GM10266 (cell line): ENCODE data around the gene ZNF280A.
"Not testable (repeated sequence)": the region's sequence is repeated elsewhere in the genome, so short reads cannot be mapped to it uniquely, and the experiment has no call there.

Experiments used
- DNase-seq: peaks from one replicate; pipeline ENCODE4 v3.0.0; 2012; ENCODE audit errors: extremely low spot score
- TF ChIP-seq, protein P1 (sequence below): IDR thresholded peaks from 2 replicates; pipeline ENCODE4 v1.5.1; 2012; ENCODE audit warnings: mild to moderate bottlenecking, low read depth; ENCODE audit not compliant: control insufficient read depth, insufficient read depth; ENCODE audit errors: missing control alignments

The ZNF280A gene

DNA sequence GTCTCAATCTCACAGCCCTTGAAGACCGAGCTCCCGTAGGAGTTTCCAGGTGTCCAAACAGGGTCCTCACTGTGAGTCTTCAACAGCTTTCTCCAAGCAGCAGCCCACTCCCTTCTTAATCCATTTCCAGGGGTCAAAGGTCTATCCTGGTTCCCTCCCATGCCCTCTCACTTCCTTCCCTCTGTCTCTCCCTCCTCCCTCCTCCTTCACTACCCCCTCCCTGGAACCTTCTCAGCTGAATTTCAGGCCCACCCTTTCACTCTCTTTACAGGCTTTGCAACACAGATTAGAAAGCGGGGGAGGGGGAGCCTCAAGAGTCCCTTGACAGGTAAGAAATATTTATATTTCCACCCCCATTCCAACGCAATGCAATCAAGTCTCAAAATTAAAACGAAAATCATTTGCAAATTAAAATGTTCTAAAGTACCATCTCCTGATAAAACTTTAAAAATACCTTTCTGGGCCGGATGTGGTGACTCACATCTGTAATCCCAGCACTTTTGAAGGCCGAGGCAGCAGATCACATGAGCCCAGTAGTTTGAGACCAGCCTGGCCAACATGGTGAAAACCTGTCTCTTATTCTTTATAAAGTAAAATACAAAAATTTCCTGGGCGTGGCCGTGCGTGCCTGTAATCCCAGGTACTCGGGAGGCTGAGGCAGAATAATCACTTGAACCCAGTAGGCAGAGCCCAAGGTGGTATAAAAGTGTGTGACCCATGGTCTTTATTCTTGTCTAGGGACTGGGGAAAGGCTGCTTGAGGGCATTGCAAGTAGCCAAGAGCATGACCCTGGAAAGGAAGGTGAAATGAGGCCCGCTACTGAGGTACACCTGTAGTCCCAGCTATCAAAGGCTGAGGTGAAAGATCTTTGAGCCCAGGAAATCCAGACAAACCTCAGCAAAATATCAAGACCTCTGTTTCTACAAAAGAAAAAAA is 865 bp upstream of the ZNF280A start:
- TF ChIP-seq, protein P1, sequence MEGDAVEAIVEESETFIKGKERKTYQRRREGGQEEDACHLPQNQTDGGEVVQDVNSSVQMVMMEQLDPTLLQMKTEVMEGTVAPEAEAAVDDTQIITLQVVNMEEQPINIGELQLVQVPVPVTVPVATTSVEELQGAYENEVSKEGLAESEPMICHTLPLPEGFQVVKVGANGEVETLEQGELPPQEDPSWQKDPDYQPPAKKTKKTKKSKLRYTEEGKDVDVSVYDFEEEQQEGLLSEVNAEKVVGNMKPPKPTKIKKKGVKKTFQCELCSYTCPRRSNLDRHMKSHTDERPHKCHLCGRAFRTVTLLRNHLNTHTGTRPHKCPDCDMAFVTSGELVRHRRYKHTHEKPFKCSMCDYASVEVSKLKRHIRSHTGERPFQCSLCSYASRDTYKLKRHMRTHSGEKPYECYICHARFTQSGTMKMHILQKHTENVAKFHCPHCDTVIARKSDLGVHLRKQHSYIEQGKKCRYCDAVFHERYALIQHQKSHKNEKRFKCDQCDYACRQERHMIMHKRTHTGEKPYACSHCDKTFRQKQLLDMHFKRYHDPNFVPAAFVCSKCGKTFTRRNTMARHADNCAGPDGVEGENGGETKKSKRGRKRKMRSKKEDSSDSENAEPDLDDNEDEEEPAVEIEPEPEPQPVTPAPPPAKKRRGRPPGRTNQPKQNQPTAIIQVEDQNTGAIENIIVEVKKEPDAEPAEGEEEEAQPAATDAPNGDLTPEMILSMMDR: no peak

DNA sequence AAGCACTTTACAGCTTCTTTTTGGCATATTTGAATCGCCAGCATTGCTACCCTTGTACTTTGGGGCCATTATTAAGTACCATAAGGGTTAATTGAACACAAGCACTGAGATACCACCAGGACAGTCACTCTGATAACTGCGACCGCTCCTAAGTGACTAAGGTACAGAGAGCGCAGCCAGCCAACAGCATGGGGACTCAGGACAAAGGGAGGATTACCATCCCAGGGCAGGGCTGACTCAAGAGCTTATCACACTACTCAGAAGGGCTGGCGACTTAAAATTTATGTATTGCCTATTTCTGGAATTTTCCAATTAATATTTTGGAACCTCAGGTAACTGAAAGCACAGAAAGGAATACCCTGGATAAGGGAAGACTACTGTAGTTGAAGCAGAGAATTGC is 479 bp downstream of the ZNF280A start:
- DNase-seq: no peak
- TF ChIP-seq, protein P1: no peak

More for the DNA sequence above, 865 bp upstream of the ZNF280A start:
- DNase-seq: no peak

DNA sequence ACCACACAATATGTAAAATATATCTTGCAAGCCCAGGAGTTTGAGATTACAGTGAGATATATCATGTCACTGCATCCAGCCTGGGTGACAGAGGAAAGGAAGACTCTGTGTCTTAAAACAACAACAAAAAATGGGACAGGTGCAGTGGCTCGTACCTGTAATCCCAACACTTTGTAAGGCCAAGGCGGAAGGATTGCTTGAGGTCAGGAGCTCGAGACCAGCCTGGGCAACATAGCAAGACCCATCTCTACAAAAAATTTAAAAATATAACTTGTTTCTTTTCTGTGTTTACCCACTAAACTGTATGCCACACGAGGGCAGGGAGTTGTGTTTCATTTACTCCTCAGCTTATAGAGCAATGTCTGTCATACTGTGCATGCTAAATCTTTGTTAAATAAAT is 3.1 kb downstream of the ZNF280A start:
- DNase-seq: no peak
- TF ChIP-seq, protein P1: no peak

DNA sequence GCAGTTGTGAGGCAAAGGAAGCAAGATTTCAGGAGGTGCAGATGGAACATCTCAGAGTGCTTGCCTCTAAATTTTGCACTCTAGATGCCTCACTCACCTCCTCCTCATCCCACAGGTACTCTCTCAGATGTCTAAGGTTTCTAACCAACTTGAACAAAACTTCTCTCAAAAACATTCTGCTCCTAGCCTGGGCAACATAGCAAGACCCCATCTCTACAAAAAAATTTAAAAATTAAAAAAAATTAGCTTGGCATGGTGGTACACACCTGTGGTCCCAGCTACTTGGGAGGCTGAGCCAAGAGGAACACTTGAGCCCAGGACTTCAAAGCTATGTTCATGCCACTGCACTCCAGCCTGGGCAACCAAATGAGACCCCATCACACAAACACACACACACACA is 4.2 kb downstream of the ZNF280A start:
- TF ChIP-seq, protein P1: no peak
- no peak for DNase-seq

DNA sequence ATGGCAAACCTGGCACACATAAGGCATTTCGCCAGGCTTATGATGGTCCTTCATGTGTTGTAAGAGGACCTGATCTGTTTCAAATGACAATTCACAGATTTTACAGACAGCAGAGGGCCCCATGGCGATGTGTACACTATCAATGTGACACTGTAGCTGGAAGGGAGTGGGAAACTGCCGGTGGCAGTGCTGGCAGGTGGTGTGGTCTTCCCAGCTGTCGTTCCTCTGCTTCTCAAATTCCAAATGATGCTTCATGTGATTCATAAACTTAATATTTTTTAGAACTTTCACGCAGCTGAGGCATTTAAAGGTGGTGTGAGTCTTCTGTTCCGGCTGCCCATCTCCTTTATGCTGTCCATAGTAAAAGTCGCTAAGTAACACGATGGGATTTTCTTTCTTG is 5.6 kb downstream of the ZNF280A start:
- not testable (repeated sequence) for DNase-seq

DNA sequence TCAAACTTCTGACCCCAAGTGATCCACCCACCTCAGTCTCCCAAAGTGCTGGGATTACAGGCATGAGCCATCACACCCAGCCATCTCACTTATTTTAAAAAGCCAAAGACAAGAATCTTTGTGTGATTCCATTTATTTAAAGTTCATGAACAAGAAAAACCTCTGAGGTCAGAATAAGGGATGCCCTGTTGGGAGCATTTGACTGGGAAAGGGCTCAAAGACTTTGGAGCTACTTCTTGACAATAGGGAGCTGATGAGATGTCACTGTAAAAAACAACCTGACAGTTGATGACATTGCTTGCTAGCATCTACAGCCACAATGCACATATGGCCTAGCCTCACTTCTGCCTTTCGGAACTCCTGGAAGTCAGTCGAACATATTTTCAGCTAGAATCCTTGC is 6.5 kb downstream of the ZNF280A start:
- TF ChIP-seq, protein P1: no peak
- no peak for DNase-seq

DNA sequence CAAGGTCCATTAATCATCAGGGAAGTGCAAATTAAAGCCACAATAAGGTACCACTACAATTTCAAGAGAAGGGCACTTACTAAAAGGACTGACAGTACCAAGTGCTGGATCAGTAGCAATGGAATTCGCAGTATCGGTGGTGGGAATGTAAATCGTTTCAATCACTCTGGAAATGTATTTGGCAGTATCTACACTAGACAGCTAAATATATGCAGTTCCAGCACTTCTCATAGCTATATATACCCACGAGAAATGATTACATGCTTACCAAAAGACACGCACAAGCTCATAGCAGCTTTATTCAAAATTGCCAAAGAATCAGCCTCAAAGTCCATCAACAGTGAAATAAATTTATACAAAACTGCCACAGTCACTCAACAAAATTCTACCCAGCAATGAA is 7.1 kb downstream of the ZNF280A start:
- TF ChIP-seq, protein P1: no peak
- DNase-seq: no peak

DNA sequence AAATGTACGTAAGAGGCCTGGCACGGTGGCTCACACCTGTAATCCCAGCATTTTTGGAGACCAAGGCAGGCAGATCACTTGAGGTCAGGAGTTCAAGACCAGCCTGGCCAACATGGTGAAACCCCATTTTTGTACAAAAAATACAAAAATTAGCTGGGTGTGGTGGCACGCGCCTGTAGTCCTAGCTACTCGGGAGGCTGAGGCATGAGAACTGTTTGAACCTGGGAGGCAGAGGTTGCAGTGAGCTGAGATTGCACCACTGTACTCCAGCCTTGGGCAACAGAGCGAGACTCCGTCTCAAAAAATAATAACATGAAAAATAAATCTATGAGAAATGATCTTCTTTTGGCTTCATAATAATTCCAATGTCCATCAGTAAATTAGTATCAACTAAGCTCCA is 9.2 kb downstream of the ZNF280A start:
- DNase-seq: not testable (repeated sequence)

DNA sequence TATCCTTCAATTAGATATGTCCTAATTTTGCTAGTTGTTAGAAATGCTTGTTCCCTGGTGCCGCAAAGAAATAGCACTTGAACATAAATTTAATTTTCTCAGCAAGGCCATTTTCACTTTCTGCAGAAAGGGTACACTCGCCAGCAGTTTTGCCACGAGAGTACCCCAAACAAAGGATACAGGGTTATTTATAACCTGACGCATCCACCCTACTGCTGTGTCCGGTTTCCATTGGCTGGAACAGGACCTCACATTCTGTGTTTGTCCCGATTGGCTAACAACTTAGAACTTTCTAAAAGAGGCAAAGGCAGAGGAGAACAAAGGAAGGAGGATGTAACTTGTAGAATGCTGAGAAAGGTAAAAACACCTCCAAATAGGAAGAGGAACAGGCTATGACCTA is 10.2 kb downstream of the ZNF280A start:
- DNase-seq: not testable (repeated sequence)
